Measurements from ENCODE around the gene TRPV6. TPM values are rescaled to one million over a fixed set of nuclear protein-coding genes. Genes with fewer than 3 reads are reported as not detected.

Gene TRPV6
- total and polyA plus RNA-seq, 2 experiments from 2014 or later = 3.5 to 3.7 TPM

- Histone ChIP-seq H3K4me2 (no peak overlapping the region), H3K9me2 (replicated peaks; ENCODE audit: insufficient read depth) (no peaks in the 10 kb centered on the region), H4K20me1 (ENCODE audit: insufficient read depth, poor library complexity, severe bottlenecking) (no peaks in the 10 kb centered on the region), H3K27me3 (no peaks in the 10 kb centered on the region), H3K9me3 (ENCODE audit: low read depth) (no peaks in the 10 kb centered on the region), H3K4me3 (no peak overlapping the region), H3K27ac (no peak overlapping the region), H3K36me3 (replicated peaks; ENCODE audit: insufficient read depth, low read depth) (no peaks in the 10 kb centered on the region), H3K79me2 (no peaks in the 10 kb centered on the region), H3K4me1 (ENCODE audit: insufficient read depth) (no peaks in the 10 kb centered on the region), H2AFZ (no peak overlapping the region)
- no peak for DNase-seq (ENCODE audit: low spot score)
- 89% methylated on average over 11 of the region's 13 CpGs for WGBS (ENCODE audit: low lambda C conversion rate, missing lambda C conversion rate)
- no peak for TF ChIP-seq CTCF (IDR thresholded peaks at IDR 0.05; ENCODE audit: poor library complexity)
- no peak for TF ChIP-seq EZH2 (IDR thresholded peaks at IDR 0.05; ENCODE audit: borderline replicate concordance)
- no peak for TF ChIP-seq EZH2phosphoT487 (IDR thresholded peaks at IDR 0.05; ENCODE audit: low read depth, severe bottlenecking, unreplicated experiment)
Observed at GRCh38 chr7:142865766-142866165, 19.8 kb downstream of the TRPV6 start.

- no peak overlapping the region for H2AFZ ChIP-seq
Observed at GRCh38 chr7:142864980-142865747, 20.4 kb downstream of the TRPV6 start.

GRCh38 chr7:142863891-142864685 lies 21.5 kb downstream of the TRPV6 start:
- H3K9me3 ChIP-seq (ENCODE audit: low read depth) = no peaks in the 10 kb centered on the region
- no peaks in the 10 kb centered on the region for H3K9me2 ChIP-seq (replicated peaks; ENCODE audit: insufficient read depth)
- 92% methylated on average over 37 of the region's 37 CpGs for WGBS (ENCODE audit: low lambda C conversion rate, missing lambda C conversion rate)
- no peak overlapping the region for H3K27ac ChIP-seq
- H3K4me3 ChIP-seq = no peak overlapping the region
- H3K4me2 ChIP-seq = no peak overlapping the region
- TF ChIP-seq EZH2phosphoT487 (IDR thresholded peaks at IDR 0.05; ENCODE audit: low read depth, severe bottlenecking, unreplicated experiment) (no peak), CTCF (IDR thresholded peaks at IDR 0.05; ENCODE audit: poor library complexity) (no peak), EZH2 (IDR thresholded peaks at IDR 0.05; ENCODE audit: borderline replicate concordance) (no peak)
- H3K36me3 ChIP-seq (replicated peaks; ENCODE audit: insufficient read depth, low read depth) = no peaks in the 10 kb centered on the region
- H3K4me1 ChIP-seq (ENCODE audit: insufficient read depth) = no peaks in the 10 kb centered on the region
- DNase-seq (ENCODE audit: low spot score) = no peak
- no peak overlapping the region for H2AFZ ChIP-seq
- no peaks in the 10 kb centered on the region for H3K27me3 ChIP-seq
- H4K20me1 ChIP-seq (ENCODE audit: insufficient read depth, poor library complexity, severe bottlenecking) = no peaks in the 10 kb centered on the region
- no peaks in the 10 kb centered on the region for H3K79me2 ChIP-seq

More at GRCh38 chr7:142864980-142865747, 20.4 kb downstream of the TRPV6 start:
- Histone ChIP-seq H3K9me2 (replicated peaks; ENCODE audit: insufficient read depth) (no peaks in the 10 kb centered on the region), H3K4me1 (ENCODE audit: insufficient read depth) (no peaks in the 10 kb centered on the region), H3K79me2 (no peaks in the 10 kb centered on the region), H3K4me2 (no peak overlapping the region), H3K9me3 (ENCODE audit: low read depth) (no peaks in the 10 kb centered on the region), H3K27me3 (no peaks in the 10 kb centered on the region), H3K36me3 (replicated peaks; ENCODE audit: insufficient read depth, low read depth) (no peaks in the 10 kb centered on the region), H3K4me3 (no peak overlapping the region), H4K20me1 (ENCODE audit: insufficient read depth, poor library complexity, severe bottlenecking) (no peaks in the 10 kb centered on the region), H3K27ac (no peak overlapping the region)
- WGBS (ENCODE audit: low lambda C conversion rate, missing lambda C conversion rate) = 87% methylated on average over 14 of the region's 14 CpGs
- no peak for DNase-seq (ENCODE audit: low spot score)
- TF ChIP-seq EZH2phosphoT487 (IDR thresholded peaks at IDR 0.05; ENCODE audit: low read depth, severe bottlenecking, unreplicated experiment) (no peak), EZH2 (IDR thresholded peaks at IDR 0.05; ENCODE audit: borderline replicate concordance) (no peak), CTCF (IDR thresholded peaks at IDR 0.05; ENCODE audit: poor library complexity) (no peak)
